K562 (cell line): ENCODE data around the gene KLK8. TPM values are rescaled to one million over a fixed set of nuclear protein-coding genes. Genes with fewer than 3 reads are reported as not detected.

Experiments
- ATAC-seq: fragments of 200-7000 bp; cut with Tn5 transposase; 3 replicates; pipeline ENCODE4 v1.9.1; 2020; ENCODE audit warnings: moderate library complexity
- BruUV-seq: library from RNA; stranded (reverse); fragments of 400-500 nt; replicated peaks from 2 replicates; lab custom pipeline; 2021; lab: Mats Ljungman, UMichigan
- CTCF ChIA-PET: fragments of 300-600 bp; formaldehyde crosslinking; extraction: SDS; loops from one replicate; lab custom pipeline; 2021; ENCODE audit warnings: low intra/inter-chr PET ratio; lab: Yijun Ruan, JAX
- POLR2A ChIA-PET: fragments of 300-600, 350-650 bp; sonication (Branson Sonifier 250); formaldehyde crosslinking; extraction: SDS; loops from one replicate; lab custom pipeline; 2021; ENCODE audit warnings: antibody characterized with exemption, inconsistent platforms; lab: Yijun Ruan, JAX
- DNase-seq, 4 experiments: peaks; one replicate each; pipeline versions ENCODE4 v3.0.0 to v3.0.0-alpha.2; 2011 to 2018; ENCODE audit warnings: low spot score in 3 of 4, mixed read lengths in 3 of 4; ENCODE audit errors: extremely low read depth in 1 of 4
- FAIRE-seq: peaks from 2 replicates; lab custom pipeline; 2011; peaks lifted over from hg19 to GRCh38; lab: Jason Lieb, UNC
- H2AFZ ChIP-seq: 2 replicates; pipeline ENCODE4 v1.6.0; 2011; ENCODE audit warnings: low read depth, low read length, control low read depth, inconsistent platforms
- H3K27ac ChIP-seq: fragments of 200-600 bp; 3 replicates; pipeline ENCODE4 v1.8.0; 2011; ENCODE audit warnings: low read depth, mild to moderate bottlenecking, control low read depth, inconsistent platforms, low read length, moderate library complexity, mixed read lengths; ENCODE audit errors: extremely low read depth
- H3K27me3 ChIP-seq, 2 experiments: fragments of 300-600 bp in 1 of 2; 2 replicates in 1 of 2; 3 replicates in 1 of 2; pipeline versions ENCODE4 v1.6.0 to v1.8.0; 2011; ENCODE audit warnings: inconsistent platforms in 2 of 2, low read length in 2 of 2, mild to moderate bottlenecking in 1 of 2, mixed read lengths in 1 of 2, moderate library complexity in 1 of 2; ENCODE audit not compliant: control insufficient read depth in 2 of 2, insufficient read depth in 2 of 2
- H3K36me3 ChIP-seq: fragments of 300-600 bp; 3 replicates; pipeline ENCODE4 v1.8.0; 2011; ENCODE audit warnings: mild to moderate bottlenecking, low read length, inconsistent platforms; ENCODE audit not compliant: control insufficient read depth, insufficient read depth
- H3K4me1 ChIP-seq, 2 experiments: fragments of 200-600 bp in 1 of 2; replicated peaks in 1 of 2; 2 replicates in 1 of 2; 3 replicates in 1 of 2; pipeline versions ENCODE4 v1.5.1 to v1.8.0; 2011; ENCODE audit warnings: inconsistent platforms in 2 of 2, low read length in 2 of 2, mild to moderate bottlenecking in 1 of 2, mixed read lengths in 1 of 2, moderate library complexity in 1 of 2; ENCODE audit not compliant: control insufficient read depth in 2 of 2, insufficient read depth in 2 of 2
- H3K4me2 ChIP-seq: 2 replicates; pipeline ENCODE4 v1.6.1; 2011; ENCODE audit warnings: low read length, control low read depth, inconsistent platforms, mixed read lengths; ENCODE audit not compliant: insufficient read depth
- H3K4me3 ChIP-seq: fragments of 200-600 bp; sonication (generic), shearing (Covaris generic); 2 replicates; pipeline ENCODE4 v1.5.1; 2016; ENCODE audit warnings: control low read depth, inconsistent platforms
- H3K79me2 ChIP-seq: fragments of 200-600 bp; 3 replicates; pipeline ENCODE4 v1.8.0; 2011; ENCODE audit warnings: low read length, inconsistent platforms; ENCODE audit not compliant: control insufficient read depth, insufficient read depth
- H3K9ac ChIP-seq, 2 experiments: 2 replicates each; pipeline versions ENCODE4 v1.6.0 to v1.6.1; 2011; ENCODE audit warnings: low read depth in 2 of 2, low read length in 2 of 2, control low read depth in 1 of 2, inconsistent platforms in 1 of 2, mild to moderate bottlenecking in 1 of 2, mixed read lengths in 1 of 2; ENCODE audit not compliant: insufficient read depth in 1 of 2
- H3K9me1 ChIP-seq: one replicate; pipeline ENCODE4 v1.6.0; 2011; ENCODE audit warnings: inconsistent platforms, mild to moderate bottlenecking, low read length, moderate library complexity; ENCODE audit not compliant: control insufficient read depth, insufficient read depth
- H3K9me3 ChIP-seq: replicated peaks from 2 replicates; pipeline ENCODE4 v1.5.1; 2011; ENCODE audit warnings: low read depth, low read length, inconsistent platforms; ENCODE audit not compliant: control insufficient read depth, insufficient read depth
- H4K20me1 ChIP-seq: replicated peaks from 2 replicates; pipeline ENCODE4 v1.6.1; 2011; ENCODE audit warnings: low read length, inconsistent platforms, mixed read lengths; ENCODE audit not compliant: control insufficient read depth, insufficient read depth
- BACH1 ChIP-seq: fragments of 200-800 bp; sonication (Bioruptor generic); IDR thresholded peaks from 2 replicates; pipeline ENCODE4 v1.6.1; 2016; ENCODE audit warnings: missing genetic modification characterization, missing compliant biosample characterization
- BCOR ChIP-seq: fragments of 450-650 bp; IDR thresholded peaks from 2 replicates; pipeline ENCODE4 v1.6.1; 2016
- CHCHD3 ChIP-seq: fragments of 250-450 bp; sonication (Bioruptor Pico); IDR thresholded peaks from 2 replicates; pipeline ENCODE4 v2.1.2; 2022; ENCODE audit warnings: mild to moderate bottlenecking
- CREB5 ChIP-seq: fragments of 250-450 bp; sonication (Bioruptor Pico); IDR thresholded peaks from 2 replicates; pipeline ENCODE4 v1.5.0; 2020; ENCODE audit warnings: mild to moderate bottlenecking
- DEAF1 ChIP-seq: fragments of 450-650 bp; formaldehyde crosslinking; IDR thresholded peaks from 2 replicates; pipeline ENCODE4 v1.4.0; 2020; ENCODE audit warnings: mild to moderate bottlenecking, moderate library complexity
- RAD51 ChIP-seq: fragments of 450-650 bp; IDR thresholded peaks from 2 replicates; pipeline ENCODE4 v1.7.1; 2016; ENCODE audit warnings: low read depth, mild to moderate bottlenecking, borderline replicate concordance
- RBM25 ChIP-seq: fragments of 200-400 bp; formaldehyde crosslinking; IDR thresholded peaks from 2 replicates; pipeline ENCODE4 v1.6.1; 2018; ENCODE audit warnings: low read length, low read depth, moderate library complexity; ENCODE audit not compliant: severe bottlenecking
- SREBF1 ChIP-seq: fragments of 150-350 bp; IDR thresholded peaks from 2 replicates; pipeline ENCODE4 v1.6.1; 2014; ENCODE audit warnings: antibody characterized with exemption, low read depth, low read length, borderline replicate concordance
- TFAP4 ChIP-seq: sonication (generic); formaldehyde crosslinking; IDR thresholded peaks from 2 replicates; pipeline ENCODE4 v1.8.0; 2022; ENCODE audit warnings: missing genetic modification reagents, mild to moderate bottlenecking, moderate library complexity, borderline replicate concordance
- ZNF165 ChIP-seq: fragments of 250-450 bp; sonication (Bioruptor Pico); IDR thresholded peaks from 2 replicates; pipeline ENCODE4 v1.4.0; 2020; ENCODE audit warnings: borderline replicate concordance
- ZNF24 ChIP-seq: fragments of 450-650 bp; IDR thresholded peaks from 2 replicates; pipeline ENCODE4 v1.6.1; 2016
- ZNF449 ChIP-seq: fragments of 250-450 bp; sonication (Bioruptor Pico); IDR thresholded peaks from 2 replicates; pipeline ENCODE4 v1.8.0; 2022; ENCODE audit warnings: moderate library complexity, mild to moderate bottlenecking, inconsistent platforms
- ZNF583 ChIP-seq: fragments of 250-450 bp; sonication (Bioruptor Pico); IDR thresholded peaks from 2 replicates; pipeline ENCODE4 v1.4.0; 2020
- WGBS: fragments of 100-300 bp; shearing (Covaris generic); methylation state at CpG from one replicate; pipeline ENCODE4 v1.1.6; 2016; ENCODE audit warnings: low coverage, mixed read lengths; ENCODE audit not compliant: insufficient coverage; ENCODE audit errors: missing lambda C conversion rate; 5-methylcytosine and 5-hydroxymethylcytosine counted together
- in situ Hi-C: fragments of 300-500 bp; cut with MboI; formaldehyde crosslinking; loops from 4 replicates; pipeline ENCODE4 v1.15.0; 2018; ENCODE audit warnings: inconsistent platforms, mixed read lengths
- intact Hi-C: fragments of 100-400 bp; cut with micrococcal nuclease; formaldehyde crosslinking; loops from 2 replicates; pipeline ENCODE4 v1.14.2; 2022
- polyA plus RNA-seq, 8 experiments: library from polyadenylated mRNA; depleted of rRNA in 4 of 8; stranded (reverse) in 5 of 8; unstranded in 3 of 8; fragments of >200 nt; fragmentation: Nextera tagmentation in 2 of 8; fragmentation: Illumina TruSeq in 1 of 8; extraction: Ambion mirVana in 2 of 8; extraction: Trizol in 1 of 8; gene quantifications; 2 replicates each; pipeline versions ENCODE4 v1.2.1 to v1.2.3, GENCODE V29; 2011 to 2014; ENCODE audit warnings: inconsistent platforms in 1 of 8, missing spikeins in 1 of 8
- total RNA-seq, 7 experiments: library from RNA; depleted of rRNA in 6 of 7; stranded (reverse); fragments of >200 nt in 6 of 7; fragmentation: Illumina TruSeq in 2 of 7; extraction: Trizol in 2 of 7; gene quantifications; 2 replicates each; pipeline versions ENCODE4 v1.2.1 to v1.2.3, GENCODE V29; 2011 to 2021; ENCODE audit warnings: low replicate concordance in 1 of 7

KLK8 gene
- total and polyA plus RNA-seq, 9 of the 15 experiments (the other 6 are each of a cell fraction or from before 2014, with no cell fraction given), result 0.37 to 1.7 (median 0.76) TPM

- Histone ChIP-seq H3K9ac (no peak overlapping the region), H3K9me1 (no peaks in the 10 kb centered on the region), H4K20me1 (no peaks in the 10 kb centered on the region), H3K4me2 (no peak overlapping the region), H2AFZ (no peak overlapping the region), H3K4me1 (peaks cover 19 to 32% of the 10 kb centered on the region in 2 experiments; a peak in 4 of 5 replicates), H3K27me3 (peaks cover 0 to 15% of the 10 kb centered on the region in 2 experiments; a peak in 3 of 5 replicates), H3K36me3 (no peaks in the 10 kb centered on the region), H3K79me2 (no peaks in the 10 kb centered on the region), H3K27ac (no peak overlapping the region), H3K9me3 (no peaks in the 10 kb centered on the region; the same call in 1 of the 2 replicates), H3K4me3 (no peak overlapping the region)
- no peak for FAIRE-seq
- in situ Hi-C loops (no loop called here), intact Hi-C loops (no loop called here)
- TF ChIP-seq ZNF165 (CRISPR knock-in tag) (no peak), BCOR (0 out of 2 replicates have a peak, but pooled peaks have one; percentile 18), TFAP4 (CRISPR knock-in tag) (no peak), RAD51 (no peak), RBM25 (peak; percentile 64), CHCHD3 (CRISPR knock-in tag) (no peak), ZNF449 (CRISPR knock-in tag) (no peak), ZNF583 (CRISPR knock-in tag) (no peak), DEAF1 (CRISPR knock-in tag) (no peak), CREB5 (CRISPR knock-in tag) (no peak), ZNF24 (peak; percentile 68; the same call in 1 of the 2 replicates), SREBF1 (no peak), BACH1 (tag) (no peak)
- ATAC-seq, result no peak
- DNase-seq, result no peak
- BruUV-seq, result no TSS peak
- 5% methylated on average over 4 of the region's 4 CpGs for WGBS
- POLR2A ChIA-PET, result interaction anchor here (1.1 to 1.2 kb wide), 2 partner anchors 11 to 18 kb away, joined by 3 read pairs; no protein-coding TSS in a partner anchor
- CTCF ChIA-PET, result no interaction called here
These were observed 2.7 kb downstream of the KLK8 start for GRCh38 chr19:50998686-50999085.
